ENCODE results near the gene MMP21. TPM values are rescaled to one million over a fixed set of nuclear protein-coding genes. Genes with fewer than 3 reads are reported as not detected.
A peak's percentile ranks its signal among the peaks of the same experiment; 100 is the strongest.

The MMP21 gene
- under 1 TPM; 0.31 to 0.43 TPM for total RNA-seq
- not detected for polyA plus RNA-seq (ENCODE audit: insufficient read depth, low read depth, low replicate concordance)
- long read RNA-seq, donor 1 = 0 reads
- long read RNA-seq, donor 2 = 0 reads

DNA sequence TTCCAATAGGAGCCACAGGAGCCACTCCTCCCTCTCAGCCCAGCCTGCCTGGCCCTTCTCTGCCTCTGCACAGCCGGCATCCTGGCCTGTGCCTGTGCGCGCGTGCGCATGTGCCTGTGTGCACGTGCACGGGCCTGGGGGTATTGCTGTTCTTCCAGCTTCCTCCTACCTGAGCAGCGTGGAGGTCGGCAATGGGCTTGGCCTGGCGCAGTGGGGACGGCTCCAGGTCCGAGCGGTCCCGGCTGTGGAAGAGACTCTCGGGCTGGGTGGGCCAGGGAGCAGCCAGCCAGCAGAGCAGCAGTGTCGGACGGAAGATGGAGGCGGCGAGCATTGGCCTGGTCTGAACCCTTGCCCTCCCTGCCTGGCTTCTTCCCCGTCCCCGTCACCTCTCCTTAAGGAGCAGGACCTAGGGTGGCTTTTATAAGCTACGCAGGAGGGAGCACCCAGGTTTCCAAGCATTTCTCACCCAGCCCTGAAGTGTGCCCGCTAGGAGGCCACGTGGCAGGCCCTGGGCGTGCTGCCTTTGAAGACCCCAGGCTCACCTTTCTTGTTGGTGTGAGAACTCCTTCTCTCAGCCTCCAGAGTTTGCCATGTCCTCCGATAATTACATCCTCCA is at the start of gene MMP21:
Gene MMP21, minus strand, starts transcription at position 331 of the 616 bp plus-strand sequence. Its CDS starts 0 bp downstream, at position 331.
- no peak within 1 kb of the TSS for H3K4me3 ChIP-seq
- H3K36me3 ChIP-seq (ENCODE audit: low read depth, missing control alignments) = no peaks in the 10 kb centered on the region
- TF ChIP-seq POLR2A (IDR thresholded peaks at IDR 0.05) (no peak), CTCF (IDR thresholded peaks at IDR 0.05) (no peak)
- intact Hi-C loops (cut with DNase I; ENCODE audit: low total_unique reads) = no loop called here
- no peaks in the 10 kb centered on the region for H3K4me1 ChIP-seq
- no peaks in the 10 kb centered on the region for H3K9me3 ChIP-seq
- no peak within 1 kb of the TSS for H3K27ac ChIP-seq
- 60 to 79% methylated on average over 2 to 26 of the region's 26 CpGs for WGBS, 2 donors
- no peaks in the 10 kb centered on the region for H3K27me3 ChIP-seq
- no peak for DNase-seq

DNA sequence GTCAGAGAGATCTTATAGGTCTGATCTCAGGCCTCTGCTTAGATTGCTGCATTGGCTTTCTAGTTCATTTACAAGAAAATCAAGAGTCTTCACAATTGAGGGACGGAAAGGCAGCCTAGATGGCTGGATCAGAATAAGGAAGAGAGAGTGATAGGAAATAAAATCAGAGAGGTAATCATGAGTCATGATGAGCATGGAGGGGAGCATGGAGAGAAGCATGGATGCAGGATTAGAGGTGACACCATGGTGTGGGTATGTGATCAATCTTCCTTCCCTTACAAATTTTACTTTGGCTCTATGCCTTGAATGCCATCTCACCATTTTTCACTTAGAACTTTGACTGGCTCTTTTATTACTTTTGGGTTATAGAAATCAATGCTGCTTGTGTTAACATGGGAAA is 49.1 kb upstream of the MMP21 start:
- intact Hi-C loops (cut with DNase I; ENCODE audit: low total_unique reads) = no loop called here

DNA sequence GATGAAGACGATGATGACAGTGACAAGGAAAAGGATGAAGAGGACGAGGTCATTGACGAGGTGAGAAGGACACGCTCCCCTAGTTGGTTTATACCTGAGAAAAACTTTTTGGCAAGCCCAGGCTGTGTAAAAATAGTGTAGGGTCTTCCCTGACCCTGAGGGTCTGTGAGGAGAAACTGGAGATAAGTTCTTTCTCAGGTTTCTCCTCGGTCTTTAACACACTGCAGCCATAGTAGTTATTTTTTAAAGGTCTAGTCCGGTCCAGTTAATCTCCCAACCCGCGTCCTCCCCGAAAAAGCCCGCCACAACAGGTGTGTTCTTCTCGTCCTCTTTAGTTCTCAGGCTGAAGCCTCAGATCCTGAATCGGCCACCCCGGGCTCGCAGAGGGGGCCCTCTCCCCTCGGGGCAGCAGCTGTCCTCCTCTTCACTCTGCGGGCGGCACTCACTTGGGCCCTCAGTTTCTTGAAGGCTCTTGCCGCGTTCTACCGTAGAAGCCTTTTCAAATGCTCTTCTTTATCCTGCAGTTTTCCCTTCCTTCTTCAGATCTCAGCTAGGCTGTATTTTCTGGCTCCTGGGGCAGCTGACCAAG is 48.1 kb upstream of the MMP21 start:
- peak overlapping the region; percentile 89 for H3K4me3 ChIP-seq
- peak; percentile 22 for DNase-seq
- no peaks in the 10 kb centered on the region for H3K9me3 ChIP-seq
- no peaks in the 10 kb centered on the region for H3K36me3 ChIP-seq (ENCODE audit: low read depth, missing control alignments)
- peak overlapping the region; percentile 60 to 91 for H3K27ac ChIP-seq
- WGBS, 2 donors = 0 to 1% methylated on average over 20 of the region's 20 CpGs
- peaks cover 17% of the 10 kb centered on the region for H3K4me1 ChIP-seq
- H3K27me3 ChIP-seq = no peaks in the 10 kb centered on the region
- intact Hi-C loops (cut with DNase I; ENCODE audit: low total_unique reads) = no loop called here
- no peak for TF ChIP-seq POLR2A (IDR thresholded peaks at IDR 0.05)
- TF ChIP-seq CTCF (IDR thresholded peaks at IDR 0.05) = no peak

More for the DNA sequence above, 49.1 kb upstream of the MMP21 start:
- no peak overlapping the region for H3K4me3 ChIP-seq
- H3K36me3 ChIP-seq (ENCODE audit: low read depth, missing control alignments) = no peaks in the 10 kb centered on the region
- peaks cover 17% of the 10 kb centered on the region for H3K4me1 ChIP-seq
- DNase-seq = no peak
- WGBS, 2 donors = 55 to 74% methylated on average over 1 of the region's 1 CpG
- H3K27ac ChIP-seq = no peak overlapping the region
- H3K27me3 ChIP-seq = no peaks in the 10 kb centered on the region
- H3K9me3 ChIP-seq = no peaks in the 10 kb centered on the region
- TF ChIP-seq POLR2A (IDR thresholded peaks at IDR 0.05) (no peak), CTCF (IDR thresholded peaks at IDR 0.05) (no peak)

- Histone ChIP-seq H3K4me3 (peak within 1 kb of the TSS; percentile 89), H3K4me1 (peaks cover 17% of the 10 kb centered on the region), H3K27me3 (no peaks in the 10 kb centered on the region), H3K9me3 (no peaks in the 10 kb centered on the region), H3K36me3 (ENCODE audit: low read depth, missing control alignments) (no peaks in the 10 kb centered on the region), H3K27ac (peak within 1 kb of the TSS; percentile 60 to 91)
- WGBS, 2 donors = 0% methylated on average over 25 to 52 of the region's 74 CpGs
- TF ChIP-seq POLR2A (IDR thresholded peaks at IDR 0.05) = no peak
- TF ChIP-seq CTCF (IDR thresholded peaks at IDR 0.05) = no peak
- intact Hi-C loops (cut with DNase I; ENCODE audit: low total_unique reads) = no loop called here
- peak; percentile 93 for DNase-seq
Measured at GRCh38 chr10:125822878-125823662, 47.4 kb upstream of the MMP21 start, which contains the start of the genes BCCIP and UROS. Gene BCCIP (plus strand): TSS chr10:125823546. CDS start chr10:125823558, 12 bp downstream. Gene UROS (minus strand): TSS chr10:125823258. CDS start chr10:125816499, 6,759 bp downstream.
